GM21737 (cell line): Measurements from ENCODE around the gene RAB4A.

Experiments used
- ATAC-seq: cut with Tn5 transposase; IDR thresholded peaks from one replicate; pipeline ENCODE4 v1.9.1; 2021; ENCODE audit warnings: mild to moderate bottlenecking, moderate library complexity; ENCODE audit not compliant: unreplicated experiment

Gene RAB4A

GRCh38 chr1:229328598-229329362 is 57.9 kb downstream of the RAB4A start:
- no peak for ATAC-seq

- ATAC-seq, result no peak
These were observed 63.4 kb downstream of the RAB4A start for GRCh38 chr1:229334269-229334668.

GRCh38 chr1:229334716-229335115 is 63.8 kb downstream of the RAB4A start:
- no peak for ATAC-seq

GRCh38 chr1:229336345-229336744 is 65.4 kb downstream of the RAB4A start:
- ATAC-seq, result no peak

- no peak for ATAC-seq
These were observed 68.2 kb downstream of the RAB4A start for GRCh38 chr1:229339086-229339485.

GRCh38 chr1:229339520-229339919 is 68.6 kb downstream of the RAB4A start:
- ATAC-seq, result no peak

- ATAC-seq, result no peak
These were observed 69.6 kb downstream of the RAB4A start for GRCh38 chr1:229340496-229340895.

GRCh38 chr1:229341774-229342655 is 71.1 kb downstream of the RAB4A start:
- ATAC-seq, result peak; percentile 71

GRCh38 chr1:229342656-229343569 is 72.0 kb downstream of the RAB4A start, which contains the start of gene CCSAP:
CCSAP (minus strand) TSS chr1:229343047; CDS start chr1:229342465, 582 bp downstream.
- peak; percentile 34 for ATAC-seq

- no peak for ATAC-seq
These were observed 73.2 kb downstream of the RAB4A start for GRCh38 chr1:229344139-229344538.

GRCh38 chr1:229344937-229345684 is 74.2 kb downstream of the RAB4A start:
- no peak for ATAC-seq

GRCh38 chr1:229347528-229347927 is 76.6 kb downstream of the RAB4A start:
- no peak for ATAC-seq

GRCh38 chr1:229349463-229350385 is 78.8 kb downstream of the RAB4A start:
- ATAC-seq, result no peak

GRCh38 chr1:229352975-229353374 is 82.1 kb downstream of the RAB4A start:
- no peak for ATAC-seq

- no peak for ATAC-seq
These were observed 83.3 kb downstream of the RAB4A start for GRCh38 chr1:229354226-229354625.
